Measurements from ENCODE around the gene FAM200B. TPM values are rescaled to one million over a fixed set of nuclear protein-coding genes. Genes with fewer than 3 reads are reported as not detected.
A peak's percentile ranks its signal among the peaks of the same experiment; 100 is the strongest.

Gene FAM200B
- total RNA-seq, 4 donors from 2014 or later: 27.5 to 56.6 (median 38.3) TPM

- TF ChIP-seq CTCF (IDR thresholded peaks at IDR 0.05): no peak
- DNase-seq (ENCODE audit: low spot score): no peak
- no peak for ATAC-seq (ENCODE audit: low FRiP score)
Measured at GRCh38 chr4:15656038-15656470, 25.6 kb upstream of the FAM200B start.

- DNase-seq (ENCODE audit: low spot score) (no peak), ATAC-seq (ENCODE audit: low FRiP score) (no peak)
- TF ChIP-seq CTCF (IDR thresholded peaks at IDR 0.05): no peak
Measured at GRCh38 chr4:15657366-15657765, 24.3 kb upstream of the FAM200B start.

GRCh38 chr4:15658136-15658770, 23.4 kb upstream of the FAM200B start:
- ATAC-seq (ENCODE audit: low FRiP score): no peak
- no peak for TF ChIP-seq CTCF (IDR thresholded peaks at IDR 0.05)
- no peak for DNase-seq (ENCODE audit: low spot score)

- DNase-seq (ENCODE audit: low spot score): no peak
- ATAC-seq (ENCODE audit: low FRiP score): no peak
- no peak for TF ChIP-seq CTCF (IDR thresholded peaks at IDR 0.05)
Measured at GRCh38 chr4:15658781-15659180, 22.8 kb upstream of the FAM200B start.

- ATAC-seq (ENCODE audit: low FRiP score) (peak; percentile 65), DNase-seq (ENCODE audit: low spot score) (no peak)
- TF ChIP-seq CTCF (IDR thresholded peaks at IDR 0.05): no peak
Measured at GRCh38 chr4:15659768-15660570, 21.7 kb upstream of the FAM200B start.

GRCh38 chr4:15665753-15666365, 15.8 kb upstream of the FAM200B start:
- ATAC-seq (ENCODE audit: low FRiP score): peak; percentile 60
- no peak for TF ChIP-seq CTCF (IDR thresholded peaks at IDR 0.05)

More at GRCh38 chr4:15665753-15666365, 15.8 kb upstream of the FAM200B start:
- DNase-seq (ENCODE audit: low spot score): no peak
